ENCODE measurements around the gene NKX2-2. TPM values are rescaled to one million over a fixed set of nuclear protein-coding genes. Genes with fewer than 3 reads are reported as not detected.

NKX2-2 gene
- total RNA-seq, 1 donor from 2014 or later = not detected

DNA sequence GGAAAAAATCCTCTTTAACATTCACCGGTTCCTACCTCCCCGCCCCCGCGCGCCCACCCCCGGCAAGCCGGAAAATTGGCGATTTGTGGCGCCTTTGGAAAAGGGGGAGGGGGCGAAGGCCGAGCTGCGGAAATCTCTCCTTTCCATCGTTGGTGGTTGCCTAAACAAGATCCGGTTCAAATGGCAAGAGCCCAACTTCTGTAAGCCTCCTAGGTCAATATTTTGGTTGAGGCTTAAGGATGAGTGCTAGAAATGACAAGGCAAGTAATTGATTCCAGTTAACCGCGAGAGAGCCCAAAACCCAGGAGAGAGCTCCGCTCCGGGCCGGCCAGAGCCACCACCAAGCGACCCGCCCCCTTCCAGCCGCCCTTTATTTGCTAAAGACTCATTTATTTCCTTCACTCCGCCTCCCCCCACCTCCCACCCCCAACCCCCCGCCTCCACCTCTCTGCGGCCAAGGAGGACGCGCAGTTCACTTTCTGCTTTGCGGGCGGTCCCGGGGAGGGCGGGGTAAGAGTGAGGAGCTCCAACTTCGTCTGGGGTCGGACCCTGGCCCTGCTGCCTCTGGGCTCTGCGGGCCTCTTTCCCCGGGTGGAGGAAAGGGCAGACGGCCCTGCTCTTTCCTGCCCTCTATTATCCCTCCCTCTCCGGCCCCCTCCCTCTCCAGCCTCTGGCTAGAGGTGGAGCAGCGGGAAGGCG is 838 bp upstream of the NKX2-2 start:
- peaks cover 65% of the 10 kb centered on the region for H3K4me1 ChIP-seq
- intact Hi-C loops (cut with DNase I) = no loop called here
- H3K36me3 ChIP-seq = no peaks in the 10 kb centered on the region
- peak overlapping the region in 1 of 2 donors; percentile 35 for H3K4me3 ChIP-seq
- no peak overlapping the region for H3K27ac ChIP-seq
- DNase-seq (ENCODE audit: extremely low spot score in 2 of 2) = no peak
- TF ChIP-seq, protein P1, sequence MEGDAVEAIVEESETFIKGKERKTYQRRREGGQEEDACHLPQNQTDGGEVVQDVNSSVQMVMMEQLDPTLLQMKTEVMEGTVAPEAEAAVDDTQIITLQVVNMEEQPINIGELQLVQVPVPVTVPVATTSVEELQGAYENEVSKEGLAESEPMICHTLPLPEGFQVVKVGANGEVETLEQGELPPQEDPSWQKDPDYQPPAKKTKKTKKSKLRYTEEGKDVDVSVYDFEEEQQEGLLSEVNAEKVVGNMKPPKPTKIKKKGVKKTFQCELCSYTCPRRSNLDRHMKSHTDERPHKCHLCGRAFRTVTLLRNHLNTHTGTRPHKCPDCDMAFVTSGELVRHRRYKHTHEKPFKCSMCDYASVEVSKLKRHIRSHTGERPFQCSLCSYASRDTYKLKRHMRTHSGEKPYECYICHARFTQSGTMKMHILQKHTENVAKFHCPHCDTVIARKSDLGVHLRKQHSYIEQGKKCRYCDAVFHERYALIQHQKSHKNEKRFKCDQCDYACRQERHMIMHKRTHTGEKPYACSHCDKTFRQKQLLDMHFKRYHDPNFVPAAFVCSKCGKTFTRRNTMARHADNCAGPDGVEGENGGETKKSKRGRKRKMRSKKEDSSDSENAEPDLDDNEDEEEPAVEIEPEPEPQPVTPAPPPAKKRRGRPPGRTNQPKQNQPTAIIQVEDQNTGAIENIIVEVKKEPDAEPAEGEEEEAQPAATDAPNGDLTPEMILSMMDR (IDR thresholded peaks at IDR 0.05) = no peak
- no peak for TF ChIP-seq POLR2AphosphoS5 (IDR thresholded peaks at IDR 0.05; ENCODE audit: insufficient read depth in 1 of 2, low read depth in 1 of 2)
- TF ChIP-seq POLR2A (IDR thresholded peaks at IDR 0.05) = no peak
- no peaks in the 10 kb centered on the region for H3K9me3 ChIP-seq
- peaks cover 27% of the 10 kb centered on the region for H3K27me3 ChIP-seq

- Histone ChIP-seq H3K4me1 (peaks cover 65% of the 10 kb centered on the region), H3K4me3 (peak overlapping the region in 1 of 2 donors; percentile 13), H3K9me3 (no peaks in the 10 kb centered on the region), H3K36me3 (no peaks in the 10 kb centered on the region), H3K27ac (no peak overlapping the region), H3K27me3 (peaks cover 27% of the 10 kb centered on the region)
- TF ChIP-seq POLR2AphosphoS5 (IDR thresholded peaks at IDR 0.05; ENCODE audit: insufficient read depth in 1 of 2, low read depth in 1 of 2) = no peak
- no peak for TF ChIP-seq POLR2A (IDR thresholded peaks at IDR 0.05)
- TF ChIP-seq, protein P1 (IDR thresholded peaks at IDR 0.05) = no peak
- intact Hi-C loops (cut with DNase I) = no loop called here
- DNase-seq (ENCODE audit: extremely low spot score in 2 of 2) = no peak
These were observed 642 bp downstream of the NKX2-2 start for GRCh38 chr20:21513181-21513663.

- H3K27ac ChIP-seq = no peak overlapping the region
- peaks cover 65% of the 10 kb centered on the region for H3K4me1 ChIP-seq
- no peak for DNase-seq (ENCODE audit: extremely low spot score in 2 of 2)
- no peak for TF ChIP-seq POLR2A (IDR thresholded peaks at IDR 0.05)
- peaks cover 24% of the 10 kb centered on the region for H3K27me3 ChIP-seq
- intact Hi-C loops (cut with DNase I) = no loop called here
- peak overlapping the region; percentile 11 to 16 for H3K4me3 ChIP-seq
- no peaks in the 10 kb centered on the region for H3K9me3 ChIP-seq
- no peaks in the 10 kb centered on the region for H3K36me3 ChIP-seq
These were observed 1.2 kb downstream of the NKX2-2 start for GRCh38 chr20:21512634-21513180.

DNA sequence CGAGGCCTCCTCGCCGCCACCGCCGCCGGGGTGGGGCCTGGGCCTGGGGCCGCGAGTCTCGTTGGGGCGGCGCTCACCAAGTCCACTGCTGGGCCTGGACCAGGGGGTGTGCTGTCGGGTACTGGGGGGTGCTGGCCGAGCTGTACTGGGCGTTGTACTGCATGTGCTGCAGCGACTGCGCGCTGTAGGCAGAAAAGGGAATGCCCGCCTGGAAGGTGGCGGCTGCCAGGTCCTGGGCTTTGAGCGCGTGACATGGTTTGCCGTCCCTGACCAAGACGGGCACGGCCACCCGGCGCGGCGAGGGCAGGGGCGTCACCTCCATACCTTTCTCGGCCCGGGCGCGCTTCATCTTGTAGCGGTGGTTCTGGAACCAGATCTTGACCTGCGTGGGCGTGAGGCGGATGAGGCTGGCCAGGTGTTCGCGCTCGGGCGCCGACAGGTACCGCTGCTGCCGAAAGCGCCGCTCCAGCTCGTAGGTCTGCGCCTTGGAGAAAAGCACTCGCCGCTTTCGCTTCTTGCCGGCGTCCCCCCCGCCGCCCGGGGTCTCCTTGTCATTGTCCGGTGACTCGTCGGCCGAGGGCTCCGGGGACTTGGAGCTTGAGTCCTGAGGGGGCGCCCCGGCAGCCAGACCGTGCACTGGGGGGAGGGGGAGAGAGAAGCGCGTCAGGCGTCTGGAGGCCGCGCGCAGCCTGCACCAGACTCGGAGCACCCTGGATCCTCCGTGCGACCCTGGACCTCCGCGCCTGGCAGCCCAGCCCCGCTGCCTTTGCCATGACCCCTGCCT is 1.8 kb downstream of the NKX2-2 start:
- H3K36me3 ChIP-seq = no peaks in the 10 kb centered on the region
- H3K9me3 ChIP-seq = no peaks in the 10 kb centered on the region
- peaks cover 22% of the 10 kb centered on the region for H3K27me3 ChIP-seq
- intact Hi-C loops (cut with DNase I) = no loop called here
- TF ChIP-seq, protein P1 (IDR thresholded peaks at IDR 0.05) = no peak
- no peak for TF ChIP-seq POLR2AphosphoS5 (IDR thresholded peaks at IDR 0.05; ENCODE audit: insufficient read depth in 1 of 2, low read depth in 1 of 2)
- no peak for TF ChIP-seq POLR2A (IDR thresholded peaks at IDR 0.05)
- DNase-seq (ENCODE audit: extremely low spot score in 2 of 2) = no peak
- H3K4me3 ChIP-seq = peak overlapping the region; percentile 16 to 37
- no peak overlapping the region for H3K27ac ChIP-seq
- peaks cover 65% of the 10 kb centered on the region for H3K4me1 ChIP-seq

DNA sequence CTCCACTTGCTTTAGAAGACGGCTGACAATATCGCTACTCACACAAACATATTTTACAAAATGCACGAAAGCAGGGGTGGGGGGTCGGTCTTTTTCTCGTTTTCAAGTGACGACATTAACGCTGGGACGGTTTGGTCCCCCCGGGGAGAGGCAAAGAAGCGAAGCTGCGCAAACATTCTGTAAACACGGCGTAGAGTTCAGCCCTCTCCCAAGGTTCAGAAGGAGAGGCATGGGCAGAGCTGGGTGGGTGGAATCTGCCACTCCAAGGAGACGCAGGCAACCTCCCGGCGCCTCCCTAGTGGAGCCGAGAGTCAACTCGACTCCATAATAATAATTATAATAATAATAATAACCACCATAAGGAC is 2.4 kb downstream of the NKX2-2 start:
- Histone ChIP-seq H3K4me1 (peaks cover 66% of the 10 kb centered on the region), H3K27me3 (peaks cover 22% of the 10 kb centered on the region), H3K27ac (no peak overlapping the region), H3K36me3 (no peaks in the 10 kb centered on the region), H3K9me3 (no peaks in the 10 kb centered on the region), H3K4me3 (no peak overlapping the region)
- DNase-seq (ENCODE audit: extremely low spot score in 2 of 2) = no peak
- intact Hi-C loops (cut with DNase I) = no loop called here
- TF ChIP-seq, protein P1 (IDR thresholded peaks at IDR 0.05) = no peak
- TF ChIP-seq POLR2AphosphoS5 (IDR thresholded peaks at IDR 0.05; ENCODE audit: insufficient read depth in 1 of 2, low read depth in 1 of 2) (no peak), POLR2A (IDR thresholded peaks at IDR 0.05) (no peak)

Data from vagina (tissue), 2 donors.